SH-SY5Y (cell line): ENCODE results near the gene GRIA1.

Source experiments
- GATA2 ChIP-seq: IDR thresholded peaks from 2 replicates; pipeline ENCODE4 v1.6.1; 2011; ENCODE audit warnings: mild to moderate bottlenecking, low read depth, low read length
- GATA3 ChIP-seq: IDR thresholded peaks from 2 replicates; pipeline ENCODE4 v1.6.1; 2011; ENCODE audit warnings: low read depth, mild to moderate bottlenecking, low read length, moderate library complexity

DNA sequence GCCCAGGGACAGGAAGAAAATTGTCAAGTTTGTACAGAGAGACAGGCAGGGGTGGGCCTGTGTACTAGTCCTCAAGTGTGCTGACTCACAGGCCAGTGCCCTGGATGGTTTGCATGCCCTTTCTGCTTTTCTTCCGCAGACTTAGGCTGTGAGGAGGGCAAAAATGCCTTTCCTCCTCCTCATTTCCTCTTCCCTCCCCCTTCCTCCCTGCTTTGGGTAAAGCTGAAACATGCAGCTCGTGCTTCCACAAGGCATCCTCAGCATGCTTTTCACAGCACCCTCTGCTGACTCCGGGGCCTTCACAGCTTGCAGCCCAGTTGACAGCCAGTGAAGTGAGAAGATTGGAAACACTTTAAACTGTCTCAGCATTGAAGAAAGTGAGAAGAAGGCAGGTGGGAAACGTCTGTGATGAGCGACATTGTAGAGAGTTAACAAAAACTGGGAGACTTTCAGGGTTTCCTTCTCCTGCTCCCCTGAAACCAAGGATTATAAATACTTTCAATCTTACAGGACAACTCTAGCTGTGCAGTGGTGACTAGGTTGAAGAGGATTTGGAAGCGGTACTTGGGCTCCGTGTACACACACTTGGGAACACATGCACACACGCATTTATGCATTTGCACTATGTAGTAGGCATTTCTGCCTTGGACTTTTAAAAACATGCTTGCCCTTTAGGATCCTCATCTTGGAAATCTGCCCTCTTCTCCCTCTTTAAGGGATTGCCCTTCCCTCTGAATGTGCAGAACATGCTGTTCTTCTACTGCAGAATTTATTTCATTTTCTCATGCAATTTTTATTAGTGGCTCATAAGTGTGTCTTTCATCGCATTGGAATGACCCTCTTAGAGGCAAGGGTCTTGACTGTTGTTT is 138.8 kb downstream of the GRIA1 start:
- TF ChIP-seq GATA2, result no peak
- TF ChIP-seq GATA3, result no peak
